ENCODE measurements around the gene GRID1.

The GRID1 gene

GRCh38 chr10:86314616-86315548 is 51.7 kb downstream of the GRID1 start:
- DNase-seq (ENCODE audit: low read depth) = no peak

GRCh38 chr10:86313621-86314041 is 53.0 kb downstream of the GRID1 start:
- DNase-seq (ENCODE audit: low read depth) = no peak

GRCh38 chr10:86312701-86313270 is 53.8 kb downstream of the GRID1 start:
- DNase-seq (ENCODE audit: low read depth) = no peak

- no peak for DNase-seq (ENCODE audit: low read depth)
Observed at GRCh38 chr10:86311906-86312305, 54.7 kb downstream of the GRID1 start.

DNA sequence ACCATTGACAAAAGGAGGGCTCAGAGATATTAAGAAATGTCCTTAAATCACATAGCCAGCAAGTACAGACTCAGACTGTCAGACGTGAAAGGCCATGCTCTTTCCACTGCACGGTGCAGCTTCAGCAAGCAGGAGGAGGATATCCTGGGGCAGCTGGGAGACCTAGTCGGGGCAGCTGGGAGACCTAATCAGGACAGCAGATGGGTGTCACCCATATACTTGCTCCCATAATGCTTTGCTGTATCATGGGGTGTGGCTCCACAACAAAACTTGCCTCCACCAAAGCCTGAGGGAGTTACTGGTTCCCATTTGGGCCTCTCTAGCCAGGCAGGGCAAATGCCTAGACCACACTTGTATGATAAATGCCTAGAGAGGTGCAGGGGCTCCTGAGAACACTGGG is 55.4 kb downstream of the GRID1 start:
- no peak for DNase-seq (ENCODE audit: low read depth)

DNA sequence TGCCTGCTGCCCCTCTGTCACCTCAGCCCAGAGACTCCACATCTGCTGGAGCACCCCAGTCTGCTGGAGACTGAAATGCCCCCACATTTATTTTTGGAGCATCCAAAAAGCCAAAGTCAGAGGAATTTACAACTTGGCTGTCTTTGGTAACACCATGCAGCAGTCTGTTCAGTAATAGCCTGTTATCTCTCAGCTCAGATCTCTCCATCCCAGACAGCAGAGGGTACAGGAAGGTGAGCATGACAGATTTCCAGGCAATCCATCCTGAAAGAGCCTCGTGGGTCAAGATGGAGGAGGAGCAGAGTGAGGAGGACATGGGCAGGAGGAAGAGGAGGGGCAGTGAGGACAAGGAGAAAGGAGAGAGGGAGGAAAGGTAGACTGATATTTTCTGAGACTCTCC is 55.9 kb downstream of the GRID1 start:
- DNase-seq (ENCODE audit: low read depth) = no peak

DNA sequence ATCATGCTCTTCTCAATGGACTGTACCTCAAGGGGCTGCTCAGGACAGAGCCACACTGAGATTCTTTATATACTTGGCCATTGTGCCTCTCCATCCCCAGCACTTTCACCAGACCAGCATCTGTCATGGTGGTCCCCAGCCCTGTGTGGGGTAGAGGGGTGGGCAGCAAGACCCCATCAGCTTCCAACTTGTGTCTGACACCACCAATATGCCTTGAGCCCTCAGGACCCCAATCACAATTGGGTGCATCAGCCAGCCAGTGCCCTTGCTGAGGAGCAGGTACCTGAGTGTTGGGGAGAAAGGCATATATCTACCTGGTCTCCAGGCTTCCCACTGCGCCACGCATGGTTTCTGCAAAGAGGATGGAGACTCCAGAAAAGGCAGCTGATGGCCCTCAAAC is 56.3 kb downstream of the GRID1 start:
- DNase-seq (ENCODE audit: low read depth) = no peak

DNA sequence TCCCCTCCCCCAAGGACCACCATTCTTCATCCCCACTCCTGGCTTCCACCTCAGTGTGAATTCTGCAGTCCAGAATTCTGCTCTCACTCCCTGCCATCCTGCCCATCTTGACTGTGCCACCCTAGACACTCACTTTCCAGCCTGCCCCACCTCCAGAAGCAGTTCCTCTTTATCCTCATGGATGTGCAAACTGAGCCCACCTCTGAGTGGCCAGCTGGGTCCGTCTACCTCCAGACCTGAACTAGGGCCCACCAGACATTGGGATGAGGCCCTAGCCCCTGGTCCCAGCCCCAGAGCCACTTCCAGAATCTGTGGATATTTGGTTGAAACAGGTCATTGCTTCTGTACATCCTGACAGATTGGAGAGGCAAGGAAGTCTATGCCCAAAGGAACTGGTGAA is 58.5 kb downstream of the GRID1 start:
- DNase-seq (ENCODE audit: low read depth) = no peak

GRCh38 chr10:86306628-86307278 is 59.8 kb downstream of the GRID1 start:
- no peak for DNase-seq (ENCODE audit: low read depth)

GRCh38 chr10:86305521-86305920 is 61.1 kb downstream of the GRID1 start:
- DNase-seq (ENCODE audit: low read depth) = no peak

- DNase-seq (ENCODE audit: low read depth) = no peak
Observed at GRCh38 chr10:86304436-86304835, 62.2 kb downstream of the GRID1 start.

DNA sequence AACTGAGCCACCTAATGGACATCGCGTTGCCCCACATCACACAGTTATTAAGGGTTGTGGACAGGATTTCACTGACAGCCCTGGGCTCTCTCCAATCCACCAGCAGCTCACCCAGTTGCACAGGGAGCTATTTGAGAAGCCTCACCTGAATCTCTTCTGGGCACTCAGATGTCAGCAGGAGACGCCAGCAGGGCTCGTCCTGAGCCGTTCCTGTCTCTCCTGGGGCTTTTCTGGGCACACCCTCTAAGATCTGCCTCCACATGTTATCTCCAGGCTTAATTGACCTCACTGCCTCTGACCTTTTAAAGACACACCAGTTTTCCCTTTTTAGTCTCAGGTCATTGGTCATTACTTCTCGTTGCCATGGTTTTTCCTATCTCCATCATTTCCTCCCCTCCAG is 63.0 kb downstream of the GRID1 start:
- DNase-seq (ENCODE audit: low read depth) = no peak

GRCh38 chr10:86301971-86302370 is 64.6 kb downstream of the GRID1 start:
- no peak for DNase-seq (ENCODE audit: low read depth)

DNA sequence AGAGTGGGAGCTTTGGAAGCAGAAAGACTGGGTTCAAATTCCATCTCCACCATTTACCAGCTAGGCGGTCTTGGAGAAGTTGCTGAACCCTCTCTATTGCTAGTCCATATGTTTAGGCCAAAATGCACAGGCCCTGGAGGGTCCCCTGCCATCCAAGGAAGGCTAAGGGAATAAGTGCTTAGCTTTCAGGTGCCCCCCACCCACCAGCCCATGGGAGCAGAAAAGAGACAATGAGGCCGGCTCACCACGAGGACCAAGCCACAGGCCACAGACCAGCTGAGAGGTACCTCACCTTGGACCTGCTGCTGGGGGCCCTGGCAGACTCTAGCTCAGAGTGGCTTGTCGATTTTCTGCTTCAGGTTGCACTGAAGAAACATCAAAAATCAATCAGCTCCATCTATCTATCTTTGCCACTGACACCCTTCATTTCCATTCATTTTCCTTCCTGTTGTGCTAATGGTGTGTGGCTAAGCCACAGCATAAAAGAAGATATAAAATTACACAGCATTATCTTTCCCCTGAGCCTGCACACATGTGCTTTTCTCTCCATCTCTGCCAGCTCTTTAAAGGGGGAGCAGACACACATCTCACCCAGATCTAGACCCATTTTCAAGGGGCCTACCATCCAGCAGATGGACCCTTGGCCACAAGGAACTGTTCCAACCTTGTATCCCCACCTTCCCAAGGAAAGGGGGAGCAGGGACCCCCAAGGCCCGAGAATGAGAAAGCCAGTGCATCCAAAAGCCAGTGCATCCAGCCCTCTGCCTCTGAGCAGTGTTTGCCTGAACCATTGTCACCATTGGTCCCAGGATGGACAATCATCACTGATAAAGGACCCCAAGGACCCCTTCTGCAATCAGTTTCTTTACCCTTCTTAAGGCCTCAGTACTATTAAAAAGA is 65.4 kb downstream of the GRID1 start:
- no peak for DNase-seq (ENCODE audit: low read depth)

GRCh38 chr10:86300399-86300925 is 66.1 kb downstream of the GRID1 start:
- DNase-seq (ENCODE audit: low read depth) = no peak

GRCh38 chr10:86299562-86299961 is 67.0 kb downstream of the GRID1 start:
- no peak for DNase-seq (ENCODE audit: low read depth)

DNA sequence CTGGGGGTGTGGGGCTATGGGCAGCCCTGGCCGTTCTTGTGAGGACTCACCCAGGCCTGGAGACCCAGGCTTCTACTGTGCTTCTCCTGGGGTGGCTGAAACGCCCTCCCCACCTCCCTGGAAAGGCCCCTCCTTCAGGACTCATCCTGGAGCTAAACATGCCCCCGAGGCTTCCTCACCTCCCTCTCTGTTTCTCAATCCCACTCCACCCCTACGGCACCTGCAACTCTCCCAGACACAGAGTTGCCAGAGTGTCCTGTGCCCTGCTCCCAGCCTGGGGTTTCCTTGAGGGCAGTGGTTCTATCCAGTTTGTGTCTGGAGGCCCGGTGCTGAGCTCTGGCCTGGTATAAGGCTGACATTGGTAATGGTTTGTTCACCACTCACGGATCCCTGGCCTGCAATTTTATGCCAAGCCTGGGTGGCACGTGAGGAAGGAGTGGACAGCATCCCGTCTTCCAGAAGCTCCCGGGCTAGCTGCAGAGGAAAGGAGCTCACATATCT is 68.0 kb downstream of the GRID1 start:
- DNase-seq (ENCODE audit: low read depth) = no peak

GRCh38 chr10:86295791-86296190 is 70.8 kb downstream of the GRID1 start:
- DNase-seq (ENCODE audit: low read depth) = no peak

DNA sequence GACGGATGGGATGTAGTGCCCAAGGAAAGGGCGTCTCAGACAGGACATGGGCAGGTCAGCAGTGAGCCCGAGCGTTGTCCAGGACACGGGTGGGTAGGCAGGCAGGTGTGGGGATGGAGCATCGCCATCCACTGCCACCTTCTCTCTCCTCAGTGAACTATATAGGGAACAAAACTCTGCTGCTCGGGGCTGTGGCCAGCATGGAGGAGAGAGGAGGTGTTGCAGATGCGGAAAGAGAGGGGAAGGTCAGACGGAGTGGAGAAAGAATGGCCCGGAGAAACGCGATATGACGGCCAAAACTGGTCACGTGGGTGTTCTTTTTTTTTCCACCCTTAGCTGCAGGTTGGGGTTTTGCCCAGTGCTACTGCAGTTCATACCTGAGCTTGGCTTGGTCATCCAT is 71.2 kb downstream of the GRID1 start:
- DNase-seq (ENCODE audit: low read depth) = no peak

GRCh38 chr10:86294346-86295265 is 72.0 kb downstream of the GRID1 start:
- no peak for DNase-seq (ENCODE audit: low read depth)

- DNase-seq (ENCODE audit: low read depth) = no peak
Observed at GRCh38 chr10:86293396-86293791, 73.2 kb downstream of the GRID1 start.

Measured in stimulated activated CD8-positive, alpha-beta memory T cell treated with anti-CD3 and anti-CD28 coated beads, Interleukin-4, amount 100 ng/mL, for 24 hours (primary cell).